Caco-2 (cell line): ENCODE measurements around the gene DMBT1. TPM values are rescaled to one million over a fixed set of nuclear protein-coding genes. Genes with fewer than 3 reads are reported as not detected.

Experiments
- BruUV-seq: library from RNA; stranded (reverse); fragments of 400-500 nt; replicated peaks from 2 replicates; lab custom pipeline; 2021; lab: Mats Ljungman, UMichigan
- CTCF ChIA-PET: fragments of 300-600 bp; sonication (Branson Sonifier 250); formaldehyde crosslinking; loops from one replicate; lab custom pipeline; 2022; ENCODE audit warnings: antibody characterized with exemption; lab: Charles Lee
- POLR2A ChIA-PET: fragments of 300-600 bp; sonication (Branson Sonifier 250); formaldehyde crosslinking; loops from one replicate; lab custom pipeline; 2022; ENCODE audit warnings: antibody characterized with exemption; lab: Charles Lee
- DNase-seq, 2 experiments: peaks; one replicate each; pipeline versions ENCODE4 v3.0.0 to v3.0.0-alpha.2; 2020 to 2022
- H3K27me3 ChIP-seq: replicated peaks from 2 replicates; pipeline ENCODE4 v1.6.0; 2011; ENCODE audit warnings: low read length; ENCODE audit not compliant: control insufficient read depth, insufficient read depth
- H3K36me3 ChIP-seq: 2 replicates; pipeline ENCODE4 v1.5.1; 2011; ENCODE audit warnings: low read length; ENCODE audit not compliant: control insufficient read depth, insufficient read depth
- H3K4me1 ChIP-seq: fragments of 250-450 bp; sonication (Bioruptor Pico); 2 replicates; pipeline ENCODE4 v1.5.1; 2020; ENCODE audit warnings: mild to moderate bottlenecking
- H3K4me3 ChIP-seq: 2 replicates; pipeline ENCODE4 v1.5.1; 2011; ENCODE audit warnings: low read depth, mild to moderate bottlenecking, control low read depth, low read length
- H3K9me3 ChIP-seq: fragments of 250-450 bp; sonication (Bioruptor Pico); 2 replicates; pipeline ENCODE4 v1.5.1; 2020; ENCODE audit warnings: mild to moderate bottlenecking, moderate library complexity
- H3K27ac Mint-ChIP-seq: one replicate; pipeline ENCODE4 v1.8.0; 2022; ENCODE audit warnings: mixed read lengths; ENCODE audit not compliant: unreplicated experiment
- H3K27me3 Mint-ChIP-seq: one replicate; pipeline ENCODE4 v1.8.0; 2022; ENCODE audit warnings: mixed read lengths; ENCODE audit not compliant: insufficient read depth, unreplicated experiment
- H3K36me3 Mint-ChIP-seq: one replicate; pipeline ENCODE4 v1.8.0; 2022; ENCODE audit warnings: mild to moderate bottlenecking, mixed read lengths; ENCODE audit not compliant: insufficient read depth, unreplicated experiment
- H3K4me1 Mint-ChIP-seq: one replicate; pipeline ENCODE4 v1.8.0; 2022; ENCODE audit warnings: low read depth, mixed read lengths; ENCODE audit not compliant: unreplicated experiment
- H3K4me3 Mint-ChIP-seq: one replicate; pipeline ENCODE4 v1.8.0; 2022; ENCODE audit warnings: mild to moderate bottlenecking, moderate library complexity, mixed read lengths; ENCODE audit not compliant: unreplicated experiment
- H3K9me3 Mint-ChIP-seq: one replicate; pipeline ENCODE4 v1.8.0; 2022; ENCODE audit warnings: mixed read lengths; ENCODE audit not compliant: unreplicated experiment
- CTCF ChIP-seq, 2 experiments: fragments of 200-600 bp in 1 of 2; IDR thresholded peaks; 1 replicate in 1 of 2; 2 replicates in 1 of 2; pipeline versions ENCODE4 v1.5.1 to v1.8.0; 2011 to 2022; ENCODE audit warnings: antibody characterized with exemption in 1 of 2, control low read depth in 1 of 2, inconsistent platforms in 1 of 2, low read depth in 1 of 2, low read length in 1 of 2, mild to moderate bottlenecking in 1 of 2, moderate library complexity in 1 of 2; ENCODE audit not compliant: insufficient read depth in 1 of 2, severe bottlenecking in 1 of 2, unreplicated experiment in 1 of 2
- intact Hi-C: fragments of 100-400 bp; cut with micrococcal nuclease; formaldehyde crosslinking; loops from one replicate; pipeline ENCODE4 v1.10.0; 2022; ENCODE audit not compliant: unreplicated experiment
- total RNA-seq: library from RNA; stranded (reverse); gene quantifications from 2 replicates; pipeline ENCODE4 v1.2.3, GENCODE V29; 2022

Gene DMBT1
- total RNA-seq, 1 experiment from 2014 or later: not detected

GRCh38 chr10:122543676-122544445 lies 16.7 kb upstream of the DMBT1 start:
- H3K4me3 Mint-ChIP-seq: no peak overlapping the region
- H3K36me3 ChIP-seq: no peaks in the 10 kb centered on the region
- peak overlapping the region; percentile 17 for H3K27ac Mint-ChIP-seq
- H3K27me3 ChIP-seq: no peaks in the 10 kb centered on the region
- ChIA-PET CTCF (interaction anchor here (1.2 kb wide), 1 partner anchor 22 kb away, joined by 4 read pairs; no protein-coding TSS in a partner anchor), POLR2A (no interaction called here)
- no peak for DNase-seq
- intact Hi-C loops: no loop called here
- peaks cover 3% of the 10 kb centered on the region for H3K27me3 Mint-ChIP-seq
- BruUV-seq: no TSS peak
- H3K4me1 Mint-ChIP-seq: no peaks in the 10 kb centered on the region
- H3K4me1 ChIP-seq: peaks cover 7% of the 10 kb centered on the region
- H3K9me3 ChIP-seq: no peaks in the 10 kb centered on the region
- no peaks in the 10 kb centered on the region for H3K36me3 Mint-ChIP-seq
- no peaks in the 10 kb centered on the region for H3K9me3 Mint-ChIP-seq
- no peak for TF ChIP-seq CTCF (IDR thresholded peaks at IDR 0.05; ENCODE audit: insufficient read depth in 1 of 2, low read depth in 1 of 2, low read length in 1 of 2, severe bottlenecking in 1 of 2, unreplicated experiment in 1 of 2)
- no peak overlapping the region for H3K4me3 ChIP-seq

- BruUV-seq: no TSS peak
- peaks cover 13% of the 10 kb centered on the region for H3K4me1 ChIP-seq
- no peak overlapping the region for H3K4me3 ChIP-seq
- intact Hi-C loops: no loop called here
- H3K36me3 Mint-ChIP-seq: no peaks in the 10 kb centered on the region
- TF ChIP-seq CTCF (IDR thresholded peaks at IDR 0.05; ENCODE audit: insufficient read depth in 1 of 2, low read depth in 1 of 2, low read length in 1 of 2, severe bottlenecking in 1 of 2, unreplicated experiment in 1 of 2): no peak
- no peaks in the 10 kb centered on the region for H3K9me3 Mint-ChIP-seq
- H3K4me3 Mint-ChIP-seq: no peak overlapping the region
- no peaks in the 10 kb centered on the region for H3K27me3 Mint-ChIP-seq
- H3K4me1 Mint-ChIP-seq: no peaks in the 10 kb centered on the region
- CTCF ChIA-PET: interaction anchor here (1.2 kb wide), 1 partner anchor 21 kb away, joined by 4 read pairs; no protein-coding TSS in a partner anchor
- POLR2A ChIA-PET: no interaction called here
- H3K27me3 ChIP-seq: no peaks in the 10 kb centered on the region
- no peak for DNase-seq
- H3K27ac Mint-ChIP-seq: peak overlapping the region; percentile 17
- H3K9me3 ChIP-seq: no peaks in the 10 kb centered on the region
- no peaks in the 10 kb centered on the region for H3K36me3 ChIP-seq
Observed at GRCh38 chr10:122544493-122544892, 16.1 kb upstream of the DMBT1 start.

GRCh38 chr10:122546242-122546641 lies 14.3 kb upstream of the DMBT1 start:
- H3K9me3 ChIP-seq: no peaks in the 10 kb centered on the region
- TF ChIP-seq CTCF (IDR thresholded peaks at IDR 0.05; ENCODE audit: insufficient read depth in 1 of 2, low read depth in 1 of 2, low read length in 1 of 2, severe bottlenecking in 1 of 2, unreplicated experiment in 1 of 2): no peak
- Mint-ChIP-seq H3K4me1 (no peaks in the 10 kb centered on the region), H3K4me3 (no peak overlapping the region), H3K9me3 (no peaks in the 10 kb centered on the region), H3K27ac (no peak overlapping the region), H3K36me3 (no peaks in the 10 kb centered on the region), H3K27me3 (no peaks in the 10 kb centered on the region)
- ChIA-PET POLR2A (no interaction called here), CTCF (no interaction called here)
- no peaks in the 10 kb centered on the region for H3K36me3 ChIP-seq
- no peaks in the 10 kb centered on the region for H3K27me3 ChIP-seq
- BruUV-seq: no TSS peak
- peaks cover 18% of the 10 kb centered on the region for H3K4me1 ChIP-seq
- H3K4me3 ChIP-seq: no peak overlapping the region
- intact Hi-C loops: no loop called here
- no peak for DNase-seq
